ENCODE data around the gene MOSPD3.

GRCh38 chr7:100575206-100575631, 37.1 kb upstream of the MOSPD3 start:
- TF ChIP-seq CTCF (IDR thresholded peaks at IDR 0.05; ENCODE audit: insufficient read depth, low read length) (no peak), REST (IDR thresholded peaks at IDR 0.05; ENCODE audit: insufficient replicate concordance, low read depth) (no peak), POLR2AphosphoS5 (IDR thresholded peaks at IDR 0.05; ENCODE audit: low read depth) (no peak; the same call in 1 of the 2 replicates)
